Adrenal gland (tissue), 12 donors: Measurements from ENCODE around the gene HAVCR1. TPM values are rescaled to one million over a fixed set of nuclear protein-coding genes. Genes with fewer than 3 reads are reported as not detected.
"Not testable (repeated sequence)": the region's sequence is repeated elsewhere in the genome, so short reads cannot be mapped to it uniquely, and the experiment has no call there.

Experiments used
- DNase-seq, 7 donors: peaks; one replicate each; pipeline ENCODE4 v3.0.0-alpha.2; 2019 to 2020
- H3K27ac ChIP-seq, 5 donors: fragments of 200-600 bp; sonication (generic) in 4 of 5; 1 replicate in 3 of 5; 2 replicates in 2 of 5; pipeline versions ENCODE4 v1.5.1 to v1.8.0; 2016 to 2020; ENCODE audit warnings: mild to moderate bottlenecking in 1 of 5
- H3K27me3 ChIP-seq: fragments of 200-600 bp; 2 replicates; pipeline ENCODE4 v1.8.0; 2021
- H3K36me3 ChIP-seq, 2 donors: fragments of 200-600 bp; replicated peaks in 1 of 2; 1 replicate in 1 of 2; 2 replicates in 1 of 2; pipeline versions ENCODE4 v1.5.1 to v1.8.0; 2018 to 2022
- H3K4me1 ChIP-seq, 2 donors: fragments of 200-600 bp; replicated peaks in 1 of 2; 1 replicate in 1 of 2; 2 replicates in 1 of 2; pipeline versions ENCODE4 v1.5.1 to v1.8.0; 2018 to 2021
- H3K4me3 ChIP-seq, 4 donors: fragments of 200-600 bp; sonication (generic) in 3 of 4; one replicate each; pipeline ENCODE4 v1.5.1; 2016 to 2018
- H3K9me3 ChIP-seq, 3 donors: fragments of 200-600 bp; sonication (generic) in 1 of 3; replicated peaks in 1 of 3; 1 replicate in 2 of 3; 2 replicates in 1 of 3; pipeline versions ENCODE4 v1.5.1 to v1.8.0; 2016 to 2021
- CTCF ChIP-seq, 6 experiments: fragments of 450-650 bp in 4 of 6; fragments of 200-600 bp in 2 of 6; sonication (generic) in 1 of 6; IDR thresholded peaks; 1 replicate in 5 of 6; 2 replicates in 1 of 6; pipeline versions ENCODE4 v1.5.1 to v1.8.0; 2016 to 2021; ENCODE audit warnings: antibody characterized with exemption in 6 of 6, mild to moderate bottlenecking in 2 of 6, moderate library complexity in 1 of 6
- POLR2A ChIP-seq, 2 donors: fragments of 450-650 bp; IDR thresholded peaks; one replicate each; pipeline ENCODE4 v1.6.1; 2017; ENCODE audit warnings: antibody characterized with exemption in 2 of 2, mild to moderate bottlenecking in 2 of 2, moderate library complexity in 1 of 2
- WGBS, 4 donors: extraction: QIAGEN DNeasy Blood & Tissue Kit in 2 of 4; methylation state at CpG; one replicate each; pipeline versions ENCODE4 v1.1.5 to v1.1.7; 2013 to 2017; 5-methylcytosine and 5-hydroxymethylcytosine counted together
- intact Hi-C, 2 donors: fragments of 100-400 bp; cut with DNase I; formaldehyde crosslinking; loops; one replicate each; pipeline versions ENCODE4 v1.14.1 to v1.15.0; 2022 to 2023
- polyA plus RNA-seq, 3 donors: library from polyadenylated mRNA; stranded (reverse); fragments of 200-250 nt in 2 of 3; fragments of 350-450 nt in 1 of 3; fragmentation: Illumina TruSeq in 1 of 3; extraction: RNeasy Lipid Tissue Mini Kit (QIAGEN cat#74804) in 1 of 3; gene quantifications; one replicate each; pipeline ENCODE4 v1.2.3, GENCODE V29; 2013 to 2014
- total RNA-seq, 9 donors: library from RNA; depleted of rRNA in 4 of 9; stranded (reverse); fragments of >200 nt in 4 of 9; fragments of 120-200 nt in 1 of 9; fragmentation: NEBNext Ultra II Directional in 1 of 9; extraction: Animal tissue kit (Norgen Biotek cat#: 25700) in 1 of 9; gene quantifications; one replicate each; pipeline versions ENCODE4 v1.1.0 to v1.2.4, GENCODE V29; 2013 to 2023
- donor health status: healthy with polysubstance abuse.
- donor health status: Bipolar disorder and iron deficiency.
- donor health status: DM: yes; HTN: yes; CAD: no.
- donor health status: DM: no; HTN: no; CAD: no.
- donor health status: DM: no; HTN: no; CAD: no.
- donor health status: DM: yes; HTN: yes; CAD: no.

Gene HAVCR1
- total and polyA plus RNA-seq, 12 donors, result 0.07 to 0.33 TPM; not detected in 10

- H3K27me3 ChIP-seq, result no peaks in the 10 kb centered on the region
- no peak for TF ChIP-seq POLR2A (IDR thresholded peaks at IDR 0.05)
- peak in 3 of 6 experiments; percentile 12 to 40 (median 14) for TF ChIP-seq CTCF (IDR thresholded peaks at IDR 0.05)
- peak; percentile 78 to 89 (median 83) for DNase-seq
- H3K4me3 ChIP-seq, result no peak overlapping the region
- no peaks in the 10 kb centered on the region for H3K36me3 ChIP-seq
- intact Hi-C loops, result no loop called here
- H3K9me3 ChIP-seq, result no peaks in the 10 kb centered on the region
- no peaks in the 10 kb centered on the region for H3K4me1 ChIP-seq
- 42 to 67% (median 56%) methylated on average over 3 of the region's 3 CpGs for WGBS, 4 donors
- H3K27ac ChIP-seq, result peak overlapping the region in 1 of 5 donors; percentile 44
Observed at GRCh38 chr5:157046041-157046440, 12.9 kb downstream of the HAVCR1 start.

GRCh38 chr5:157045601-157046000 lies 13.3 kb downstream of the HAVCR1 start:
- WGBS, 4 donors, result 59 to 84% (median 74%) methylated on average over 3 of the region's 3 CpGs
- TF ChIP-seq CTCF (IDR thresholded peaks at IDR 0.05) (no peak), POLR2A (IDR thresholded peaks at IDR 0.05) (no peak)
- no peak for DNase-seq

GRCh38 chr5:157038568-157039187 lies 20.2 kb downstream of the HAVCR1 start:
- no peak for DNase-seq
- no peaks in the 10 kb centered on the region for H3K36me3 ChIP-seq
- intact Hi-C loops, result no loop called here
- H3K4me1 ChIP-seq, result no peaks in the 10 kb centered on the region
- WGBS, 4 donors, result 87 to 95% (median 91%) methylated on average over 5 of the region's 5 CpGs
- H3K27ac ChIP-seq, result no peak overlapping the region
- TF ChIP-seq CTCF (IDR thresholded peaks at IDR 0.05) (no peak), POLR2A (IDR thresholded peaks at IDR 0.05) (no peak)
- no peaks in the 10 kb centered on the region for H3K27me3 ChIP-seq
- no peaks in the 10 kb centered on the region for H3K9me3 ChIP-seq
- no peak overlapping the region for H3K4me3 ChIP-seq

More at GRCh38 chr5:157045601-157046000, 13.3 kb downstream of the HAVCR1 start:
- Histone ChIP-seq H3K27ac (peak overlapping the region in 1 of 5 donors; percentile 44), H3K4me1 (no peaks in the 10 kb centered on the region), H3K27me3 (no peaks in the 10 kb centered on the region), H3K4me3 (no peak overlapping the region), H3K36me3 (no peaks in the 10 kb centered on the region), H3K9me3 (no peaks in the 10 kb centered on the region)
- intact Hi-C loops, result no loop called here

GRCh38 chr5:157034106-157035072 lies 24.5 kb downstream of the HAVCR1 start:
- WGBS, 4 donors, result 66 to 75% (median 72%) methylated on average over 16 to 17 of the region's 17 CpGs
- H3K4me3 ChIP-seq, H3K27me3 ChIP-seq, H3K4me1 ChIP-seq, DNase-seq, H3K27ac ChIP-seq, H3K36me3 ChIP-seq, H3K9me3 ChIP-seq, intact Hi-C loops: not testable (repeated sequence)
